Measurements from ENCODE around the gene EYA4.

The EYA4 gene, protein sequence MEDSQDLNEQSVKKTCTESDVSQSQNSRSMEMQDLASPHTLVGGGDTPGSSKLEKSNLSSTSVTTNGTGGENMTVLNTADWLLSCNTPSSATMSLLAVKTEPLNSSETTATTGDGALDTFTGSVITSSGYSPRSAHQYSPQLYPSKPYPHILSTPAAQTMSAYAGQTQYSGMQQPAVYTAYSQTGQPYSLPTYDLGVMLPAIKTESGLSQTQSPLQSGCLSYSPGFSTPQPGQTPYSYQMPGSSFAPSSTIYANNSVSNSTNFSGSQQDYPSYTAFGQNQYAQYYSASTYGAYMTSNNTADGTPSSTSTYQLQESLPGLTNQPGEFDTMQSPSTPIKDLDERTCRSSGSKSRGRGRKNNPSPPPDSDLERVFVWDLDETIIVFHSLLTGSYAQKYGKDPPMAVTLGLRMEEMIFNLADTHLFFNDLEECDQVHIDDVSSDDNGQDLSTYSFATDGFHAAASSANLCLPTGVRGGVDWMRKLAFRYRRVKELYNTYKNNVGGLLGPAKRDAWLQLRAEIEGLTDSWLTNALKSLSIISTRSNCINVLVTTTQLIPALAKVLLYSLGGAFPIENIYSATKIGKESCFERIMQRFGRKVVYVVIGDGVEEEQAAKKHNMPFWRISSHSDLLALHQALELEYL

GRCh38 chr6:133241086-133241900 is at the start of gene EYA4:
TSS of gene EYA4 (plus strand) at chr6:133241357. CDS start at chr6:133274781, 33,424 bp downstream.
- DNase-seq = no peak

DNA sequence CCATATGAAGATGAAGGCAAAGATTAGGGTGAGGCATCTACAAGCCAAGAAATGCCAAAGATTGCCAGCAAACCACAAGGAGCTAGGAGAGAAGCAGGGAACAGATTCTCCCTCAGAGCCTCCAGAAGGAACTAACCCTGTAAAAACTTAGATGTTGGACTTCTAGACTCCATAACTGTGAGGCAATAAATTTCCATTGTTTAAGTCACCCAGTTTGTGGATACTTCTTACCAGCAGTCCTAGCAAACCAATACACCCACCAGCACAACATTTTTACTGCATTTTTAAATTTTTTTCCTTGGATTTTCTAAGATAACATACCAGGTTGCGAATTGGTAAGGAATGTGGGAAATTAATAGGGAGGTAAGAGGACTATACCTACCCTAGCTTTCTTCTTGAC is 47.8 kb upstream of the EYA4 start:
- DNase-seq = no peak

DNA sequence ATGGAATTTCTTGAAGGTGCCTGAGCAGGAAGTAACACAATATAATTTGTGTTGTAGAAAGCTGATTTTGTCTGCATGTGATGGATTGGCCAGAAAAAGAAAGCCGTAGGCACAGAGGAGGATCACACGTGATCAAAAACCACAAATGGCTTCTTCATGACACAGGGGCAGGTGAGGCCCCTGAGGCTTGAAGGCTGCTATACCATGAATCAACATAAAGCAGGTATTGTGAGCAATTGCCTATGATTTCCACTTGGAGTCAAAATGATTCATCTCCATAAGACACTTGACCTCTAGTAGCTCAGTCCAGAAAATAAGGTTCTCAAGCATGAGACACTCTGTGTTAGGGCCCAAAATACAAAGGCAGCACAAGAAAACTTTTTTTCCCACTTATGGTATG is 42.4 kb upstream of the EYA4 start:
- DNase-seq = no peak

GRCh38 chr6:133201231-133201630 is 39.9 kb upstream of the EYA4 start:
- no peak for DNase-seq

GRCh38 chr6:133202610-133203343 is 38.4 kb upstream of the EYA4 start:
- DNase-seq = no peak

DNA sequence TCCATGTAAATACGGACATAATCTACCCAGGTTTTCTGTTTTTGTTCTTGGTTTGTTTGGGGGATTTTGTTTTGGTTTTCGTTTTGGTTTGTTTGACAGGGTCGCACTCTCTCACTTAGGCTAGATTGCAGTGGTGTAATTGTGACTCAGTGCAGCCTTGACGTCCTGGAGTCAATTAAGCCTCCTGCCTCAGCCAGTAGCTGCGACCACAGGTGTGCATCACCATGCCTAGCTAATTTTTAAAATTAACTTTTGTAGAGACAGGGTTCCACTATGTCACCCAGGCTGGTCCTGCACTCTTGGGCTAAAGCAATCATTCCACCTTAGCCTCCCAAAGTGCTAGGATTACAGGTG is 37.8 kb upstream of the EYA4 start:
- no peak for DNase-seq

- DNase-seq = no peak
These were observed 35.9 kb upstream of the EYA4 start for GRCh38 chr6:133205304-133205703.

GRCh38 chr6:133206942-133207341 is 34.2 kb upstream of the EYA4 start:
- DNase-seq = no peak

GRCh38 chr6:133207754-133208153 is 33.4 kb upstream of the EYA4 start:
- no peak for DNase-seq

- no peak for DNase-seq
These were observed 32.9 kb upstream of the EYA4 start for GRCh38 chr6:133208183-133208755.

GRCh38 chr6:133214267-133214666 is 26.9 kb upstream of the EYA4 start:
- no peak for DNase-seq

GRCh38 chr6:133218852-133219251 is 22.3 kb upstream of the EYA4 start:
- no peak for DNase-seq

GRCh38 chr6:133223452-133224029 is 17.6 kb upstream of the EYA4 start:
- DNase-seq = no peak

- no peak for DNase-seq
These were observed 15.6 kb upstream of the EYA4 start for GRCh38 chr6:133225560-133225959.

GRCh38 chr6:133227344-133227743 is 13.8 kb upstream of the EYA4 start:
- no peak for DNase-seq

GRCh38 chr6:133230052-133230451 is 11.1 kb upstream of the EYA4 start:
- DNase-seq = no peak

GRCh38 chr6:133235221-133235620 is 5.9 kb upstream of the EYA4 start:
- DNase-seq = no peak

DNA sequence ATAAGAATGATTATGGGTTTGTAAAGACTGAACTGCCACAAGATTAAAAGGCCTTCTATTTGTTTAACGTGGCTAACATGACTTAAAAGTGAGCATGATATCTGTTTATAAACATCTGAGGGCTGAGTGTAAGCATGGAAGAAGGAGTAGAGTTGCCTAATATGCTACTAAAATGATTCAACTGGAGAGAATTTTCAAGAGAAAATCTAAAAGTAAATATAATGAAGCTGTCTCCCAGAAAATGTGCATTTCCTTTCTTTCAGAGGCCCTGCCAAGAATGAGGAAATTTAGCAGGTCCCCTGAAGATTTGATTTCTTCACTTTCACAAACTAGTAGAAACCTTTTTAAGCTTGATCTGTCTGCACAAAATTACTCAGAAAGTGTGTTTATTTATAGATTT is 4.2 kb upstream of the EYA4 start:
- DNase-seq = no peak

DNA sequence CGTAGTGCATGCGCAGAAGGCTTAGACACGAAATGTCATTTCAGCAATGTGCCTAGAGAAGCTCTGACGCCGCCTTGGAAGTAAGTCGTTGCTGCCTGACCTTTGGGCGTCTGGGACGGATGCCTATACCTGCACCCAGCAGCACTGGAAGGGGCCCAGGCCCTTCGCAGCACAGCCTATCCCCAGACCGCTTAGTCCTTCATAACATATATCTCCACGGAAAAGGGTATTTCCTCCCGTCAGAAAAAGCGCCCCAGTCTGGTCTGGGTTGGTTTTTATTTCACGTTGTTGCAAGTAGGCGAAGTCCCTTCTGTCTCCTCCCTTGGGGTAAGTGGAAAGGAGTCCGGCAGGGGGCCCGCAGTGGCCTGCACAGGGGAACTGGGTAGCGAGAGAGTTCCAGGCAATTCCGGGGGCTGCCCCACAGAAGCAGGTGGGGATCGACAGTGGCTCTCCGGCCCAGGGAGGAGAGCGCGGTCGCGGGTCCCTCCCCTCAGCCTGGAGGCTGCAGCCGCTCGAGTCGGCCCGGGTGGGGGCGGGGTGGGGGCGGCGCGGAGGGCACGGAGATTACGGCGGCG is 559 bp upstream of the EYA4 start:
- DNase-seq = no peak

DNA sequence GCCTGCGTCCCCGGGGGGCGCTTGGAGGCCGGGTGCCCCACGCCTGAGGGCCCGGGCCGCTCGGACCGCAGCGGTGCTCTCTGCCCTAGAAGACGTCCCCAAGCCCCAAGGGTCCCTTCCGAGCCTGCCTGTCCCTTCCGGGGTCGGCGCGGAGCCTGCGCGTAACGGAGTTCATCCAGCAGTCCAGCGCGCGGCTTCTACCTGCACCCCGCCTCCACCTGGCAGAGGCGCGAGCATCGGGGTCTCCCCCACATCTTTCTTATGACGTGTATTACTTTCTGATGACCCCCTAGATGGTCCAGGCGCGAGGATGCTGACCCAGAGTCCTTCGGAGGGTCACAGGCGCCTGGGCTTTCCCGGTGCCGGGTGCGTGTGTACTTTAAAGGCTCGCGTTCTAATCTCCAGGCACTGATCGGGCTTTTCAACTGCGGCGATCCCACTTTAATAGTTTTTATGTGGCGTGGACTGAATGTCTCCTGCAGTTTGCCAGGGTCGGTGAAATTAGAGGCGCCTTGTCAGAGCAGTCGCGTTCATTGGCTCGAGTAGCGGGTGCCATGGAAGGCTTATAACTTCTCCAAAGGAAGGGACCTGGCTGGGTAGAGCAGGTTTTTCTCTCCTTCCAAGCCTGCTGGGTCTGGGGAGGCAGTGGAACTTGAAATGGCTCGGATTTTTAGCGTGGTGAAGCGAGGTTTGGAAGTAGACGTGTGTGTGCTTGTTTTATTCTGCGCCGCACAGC is 912 bp downstream of the EYA4 start:
- DNase-seq = no peak
